GM21737 (cell line): ENCODE results near the gene CFAP57.

Source experiments
- ATAC-seq: cut with Tn5 transposase; IDR thresholded peaks from one replicate; pipeline ENCODE4 v1.9.1; 2021; ENCODE audit warnings: mild to moderate bottlenecking, moderate library complexity; ENCODE audit not compliant: unreplicated experiment

The CFAP57 gene

DNA sequence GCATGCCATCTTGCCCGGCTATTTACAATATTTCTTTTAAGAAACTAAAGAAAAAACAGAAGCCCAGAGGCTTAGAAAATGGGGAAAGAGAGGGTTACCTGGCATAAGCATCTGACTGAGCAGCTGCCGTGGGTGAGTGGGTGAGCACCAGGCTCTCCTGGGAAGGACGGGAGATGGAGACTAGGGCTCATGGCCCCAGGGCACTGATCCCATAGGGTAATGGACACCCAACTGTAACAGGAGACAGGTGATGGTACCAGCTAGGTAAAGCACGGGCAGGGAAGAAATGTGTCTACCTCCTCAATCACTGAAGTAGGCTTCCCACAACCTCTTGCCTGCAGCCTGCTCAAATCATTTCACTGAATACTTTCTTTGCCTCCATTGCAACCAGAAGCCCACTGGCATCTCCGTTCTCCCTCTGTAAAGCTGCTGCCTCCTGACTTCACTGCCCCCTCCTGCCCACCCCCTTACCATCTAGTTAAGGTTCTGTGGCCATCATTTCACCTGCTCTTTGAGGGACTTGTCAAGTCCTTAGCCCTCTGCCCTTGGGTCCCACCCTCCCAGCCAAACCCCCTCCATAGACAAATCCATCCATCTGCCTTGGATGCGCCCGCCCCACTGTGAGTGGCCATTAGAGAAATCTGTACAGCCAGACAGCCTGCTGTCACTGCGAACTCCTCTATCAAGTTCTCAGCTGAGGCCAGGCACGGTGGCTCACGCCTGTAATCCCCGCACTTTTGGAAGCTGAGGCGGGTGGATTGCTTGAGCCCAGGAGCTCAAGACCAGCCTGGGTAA lies 103.9 kb downstream of the CFAP57 start:
- ATAC-seq = no peak

DNA sequence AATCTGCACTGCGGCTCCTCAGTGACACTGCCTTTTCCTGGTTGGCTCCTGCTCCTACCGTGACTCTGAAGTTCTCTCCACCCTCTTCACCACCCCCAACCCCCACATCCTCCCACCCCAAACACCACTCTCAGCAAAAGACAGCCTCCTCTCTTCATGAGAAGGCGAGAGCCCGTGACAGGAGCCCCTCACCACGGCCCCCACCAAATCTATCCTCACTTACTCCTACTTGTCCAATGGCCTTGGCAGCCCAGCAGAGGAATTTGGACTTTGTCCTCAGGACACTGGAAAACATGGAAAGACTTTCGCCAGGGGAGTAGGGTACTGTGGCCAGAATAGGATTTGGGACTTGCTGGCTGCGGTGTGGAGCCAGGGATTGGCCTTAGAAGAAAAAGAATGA lies 104.5 kb downstream of the CFAP57 start:
- no peak for ATAC-seq

DNA sequence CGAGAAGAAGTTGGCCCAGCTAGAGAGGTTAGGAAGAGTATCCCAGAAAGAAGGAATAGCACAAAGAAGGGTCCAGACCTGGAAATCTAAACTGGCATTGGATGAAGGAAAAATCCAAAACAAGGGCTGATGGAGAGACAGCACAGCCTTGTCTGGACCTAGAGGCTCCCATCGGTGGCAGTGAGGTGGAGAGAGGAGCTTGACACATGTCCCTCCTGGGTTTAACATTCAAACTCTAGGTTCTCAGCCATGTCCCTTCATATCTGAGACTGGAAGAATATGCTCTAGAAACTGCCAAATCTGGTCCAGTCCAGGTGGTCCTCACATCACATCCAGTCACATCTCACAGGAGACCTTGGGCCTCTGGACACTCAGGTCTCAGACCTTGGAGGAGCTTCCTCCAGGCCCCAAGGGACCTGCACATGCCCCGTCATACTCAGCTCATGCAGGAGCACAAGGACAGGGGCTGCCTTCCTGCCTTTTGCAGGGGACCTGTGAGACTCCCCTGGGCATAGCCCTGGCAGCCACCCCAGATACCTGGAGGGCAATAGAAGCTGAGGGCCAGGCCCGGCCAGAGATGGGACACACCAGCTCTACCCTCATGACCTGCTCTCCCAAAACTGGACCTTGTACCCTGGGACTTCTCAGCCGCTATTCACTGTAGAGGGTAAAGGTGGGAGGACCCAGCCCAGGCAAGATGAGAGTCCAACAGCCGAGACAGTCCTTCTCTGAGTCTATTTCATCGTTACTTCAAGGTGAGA lies 105.2 kb downstream of the CFAP57 start:
- no peak for ATAC-seq

DNA sequence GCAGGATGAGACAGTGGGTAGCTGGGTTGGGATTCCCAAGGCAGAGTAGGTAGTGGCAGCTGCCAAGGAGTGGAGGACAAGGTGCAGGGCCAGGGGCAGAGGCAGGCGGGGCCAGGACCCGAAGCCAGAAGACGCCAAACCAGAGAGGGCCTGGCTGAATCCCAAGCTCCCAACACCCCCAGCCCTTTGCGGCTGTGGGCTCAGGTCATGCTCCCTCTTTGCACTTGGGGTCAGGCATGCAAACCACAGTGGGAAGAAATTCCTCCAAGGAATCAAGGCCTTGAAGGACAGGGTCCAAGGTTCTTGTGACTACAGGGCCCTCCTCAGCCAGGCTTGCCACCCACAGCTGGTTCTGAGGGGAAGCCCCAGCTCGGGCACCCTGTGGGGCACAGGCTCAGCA lies 107.0 kb downstream of the CFAP57 start:
- ATAC-seq = no peak

DNA sequence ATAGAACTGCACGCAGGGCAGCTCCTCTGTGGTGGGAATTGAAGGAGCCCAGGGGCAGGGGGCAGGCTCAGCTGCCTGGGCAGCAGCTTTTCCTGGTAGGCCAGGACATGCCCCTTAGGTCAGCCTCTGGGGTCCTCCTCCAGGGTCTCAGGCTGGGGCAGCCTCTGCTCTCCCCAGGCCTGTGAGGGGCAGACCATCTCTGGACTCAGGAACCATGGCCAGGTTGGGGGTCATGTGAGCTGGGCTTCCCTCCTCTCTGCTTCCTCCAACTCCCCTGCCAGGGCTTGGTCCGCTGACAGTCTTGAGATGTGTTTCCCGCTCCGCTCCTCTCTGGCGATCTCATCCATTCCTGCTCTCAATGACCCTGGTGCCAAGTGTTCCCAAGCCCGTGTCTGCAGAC lies 107.5 kb downstream of the CFAP57 start:
- ATAC-seq = no peak

DNA sequence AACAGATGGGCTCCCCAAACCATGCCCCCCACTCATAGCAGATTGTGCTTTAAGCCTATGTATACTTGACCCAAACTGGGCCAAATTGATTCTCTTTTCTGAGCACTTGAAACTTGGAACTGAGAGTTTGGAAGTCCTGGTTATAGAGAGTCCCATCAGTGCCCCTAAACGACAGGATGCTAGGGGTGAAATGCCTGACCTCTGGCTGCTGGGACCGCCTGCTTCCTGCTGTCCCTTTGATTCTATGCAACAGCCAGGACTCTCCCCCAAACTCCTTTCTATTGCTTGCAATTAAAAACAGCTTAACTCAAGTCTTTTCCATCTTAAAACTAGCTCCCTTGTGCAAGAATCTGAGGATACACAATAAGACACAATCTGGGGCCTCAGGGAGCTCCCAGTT lies 108.6 kb downstream of the CFAP57 start:
- no peak for ATAC-seq

DNA sequence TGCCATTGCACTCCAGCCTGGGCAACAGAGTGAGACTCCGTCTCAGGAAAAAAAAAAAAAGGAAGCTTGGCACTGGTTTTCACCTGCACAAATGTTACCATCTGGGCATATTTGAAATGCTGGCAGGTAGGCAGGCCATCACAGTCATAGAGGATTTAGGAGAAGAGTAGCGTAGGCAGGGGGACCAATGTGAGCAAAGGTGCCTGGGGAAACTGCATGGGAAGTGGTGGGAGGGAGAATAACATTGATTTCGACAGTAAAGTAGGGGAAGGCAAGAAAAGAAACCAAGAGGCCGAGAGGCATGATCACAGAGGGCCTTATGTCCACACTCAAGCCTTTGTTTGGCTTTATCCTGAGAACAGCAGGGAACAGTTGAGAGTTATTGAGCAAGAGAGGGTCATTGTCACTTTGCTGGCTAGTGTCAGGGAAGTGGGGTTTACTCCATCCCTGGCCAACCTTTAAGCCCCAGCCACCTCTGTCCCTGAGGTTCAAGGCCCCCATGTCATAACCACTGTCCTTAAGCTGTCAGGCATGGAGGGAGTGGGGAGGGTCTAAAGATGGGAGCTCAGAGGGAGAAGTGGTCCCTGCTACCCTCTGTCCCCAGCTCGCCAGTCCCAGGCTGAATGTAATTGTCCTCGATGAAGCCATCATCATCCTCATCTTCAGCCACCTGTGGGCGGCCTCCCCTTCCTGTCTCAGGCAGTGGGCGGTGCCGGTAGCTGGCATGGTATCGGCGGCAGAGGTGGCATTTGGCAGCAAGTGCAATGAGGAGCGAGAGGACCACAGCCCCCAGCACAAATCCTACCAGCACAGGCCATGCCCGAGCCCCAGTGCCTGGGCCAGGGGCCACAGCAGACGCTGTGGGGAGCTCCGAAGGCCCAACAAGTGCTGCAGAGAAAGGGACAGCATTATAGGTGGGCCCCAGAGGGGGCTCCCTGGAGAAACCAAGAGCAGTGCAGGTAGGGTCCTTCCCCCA lies 110.4 kb downstream of the CFAP57 start:
- no peak for ATAC-seq

DNA sequence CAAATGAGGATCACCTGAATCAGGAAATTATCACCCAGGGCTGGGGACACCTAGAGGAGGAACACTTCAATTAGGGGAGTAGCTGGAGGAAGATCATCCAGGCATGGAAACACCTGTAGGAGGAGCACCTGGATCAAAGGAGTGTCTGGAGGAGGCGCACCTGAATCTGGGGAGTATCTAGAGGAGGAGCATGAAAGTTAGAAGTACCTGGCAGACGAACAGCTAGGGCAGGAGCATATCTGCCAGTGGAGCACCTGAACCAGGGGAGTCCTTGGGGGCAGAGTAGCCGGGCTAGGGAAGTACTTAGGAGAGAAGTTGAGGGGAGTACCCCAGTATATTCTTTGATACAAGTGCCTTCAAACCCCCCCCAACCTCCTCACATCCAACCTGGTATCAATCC lies 111.9 kb downstream of the CFAP57 start:
- ATAC-seq = no peak

DNA sequence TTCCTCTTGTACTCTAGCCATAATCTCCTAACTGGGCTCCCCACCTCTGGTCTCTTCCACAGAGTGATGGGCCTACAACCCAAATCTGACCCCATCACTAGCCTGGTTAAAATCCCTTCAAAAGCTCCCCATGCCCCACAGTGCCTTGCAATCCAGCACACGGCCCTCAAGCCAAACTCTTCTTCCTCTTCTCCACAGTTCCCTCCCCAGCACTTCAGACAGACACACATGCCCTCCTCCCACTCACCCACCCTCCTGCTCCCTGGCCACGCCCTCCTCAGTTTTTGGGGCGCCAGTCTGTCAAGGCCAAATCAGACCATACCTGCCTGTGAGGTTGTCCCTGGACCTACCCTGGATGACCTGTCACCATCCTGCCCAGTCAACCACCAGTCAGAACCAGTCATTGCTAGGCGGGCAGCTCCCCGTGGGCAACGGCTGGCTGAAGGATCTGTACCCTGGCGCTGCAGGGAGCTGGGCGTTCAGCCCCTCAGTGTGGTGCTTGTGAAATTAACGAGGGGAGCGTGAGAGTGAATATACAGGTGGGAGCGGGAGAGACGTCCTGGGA lies 112.5 kb downstream of the CFAP57 start:
- ATAC-seq = no peak

DNA sequence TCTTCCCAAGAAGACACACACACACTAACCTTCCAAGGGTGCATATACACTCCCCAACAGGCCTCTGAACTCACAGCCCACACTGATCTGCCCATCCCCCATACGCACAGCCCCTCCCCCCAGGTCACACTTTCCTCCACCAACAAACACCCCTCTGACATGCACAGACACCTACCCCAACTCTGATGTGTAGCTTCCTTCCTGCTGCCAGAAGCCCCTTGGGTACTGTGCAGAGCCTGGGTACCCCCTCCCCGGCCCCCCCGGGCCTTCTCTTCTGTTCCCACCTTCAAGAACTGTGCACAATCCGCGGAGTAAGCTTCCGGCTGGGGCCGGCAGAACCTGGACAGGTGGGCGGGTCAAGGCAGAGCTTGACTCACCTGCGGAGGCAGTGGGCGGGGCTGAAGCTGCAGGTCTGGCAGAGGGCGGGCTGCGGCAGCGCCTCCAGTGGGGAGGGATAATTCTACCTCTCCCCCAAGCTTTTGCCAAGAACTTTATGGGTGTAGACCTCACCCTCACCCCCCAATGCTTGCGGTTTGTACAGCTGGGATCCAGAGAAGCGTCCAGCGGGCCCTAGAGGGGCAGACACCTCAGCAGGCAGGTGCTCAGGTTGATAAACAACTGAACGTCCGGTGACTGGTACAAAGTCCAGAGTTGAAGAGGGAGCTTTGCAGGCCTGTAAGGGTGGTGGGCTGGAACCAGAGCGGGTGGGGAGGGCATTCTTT lies 113.3 kb downstream of the CFAP57 start, which contains the start of gene C1orf210:
C1orf210 (minus strand) TSS at position 313 of the 722 bp plus-strand sequence. CDS start 2,311 bp downstream, outside the sequence.
- no peak for ATAC-seq

DNA sequence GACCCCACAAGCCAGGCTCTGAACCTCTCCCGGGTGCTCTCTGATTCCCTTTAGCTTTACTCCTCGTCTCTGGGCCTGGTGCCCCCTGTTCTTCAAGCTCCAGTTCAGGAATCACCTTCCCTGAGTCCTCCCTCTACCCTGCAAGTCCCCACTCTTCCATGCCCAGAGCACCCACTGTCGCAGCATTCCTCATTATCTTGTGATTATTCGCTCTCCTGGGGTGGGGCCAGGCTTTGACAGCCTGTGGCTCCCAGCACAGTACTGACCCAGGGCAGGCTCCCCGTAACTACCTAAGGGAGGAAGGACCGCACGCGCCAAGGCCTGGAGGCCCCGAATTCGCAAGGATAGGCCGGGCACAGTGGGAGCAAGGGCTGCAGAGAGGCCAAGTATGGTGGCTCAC lies 114.0 kb downstream of the CFAP57 start:
- no peak for ATAC-seq

DNA sequence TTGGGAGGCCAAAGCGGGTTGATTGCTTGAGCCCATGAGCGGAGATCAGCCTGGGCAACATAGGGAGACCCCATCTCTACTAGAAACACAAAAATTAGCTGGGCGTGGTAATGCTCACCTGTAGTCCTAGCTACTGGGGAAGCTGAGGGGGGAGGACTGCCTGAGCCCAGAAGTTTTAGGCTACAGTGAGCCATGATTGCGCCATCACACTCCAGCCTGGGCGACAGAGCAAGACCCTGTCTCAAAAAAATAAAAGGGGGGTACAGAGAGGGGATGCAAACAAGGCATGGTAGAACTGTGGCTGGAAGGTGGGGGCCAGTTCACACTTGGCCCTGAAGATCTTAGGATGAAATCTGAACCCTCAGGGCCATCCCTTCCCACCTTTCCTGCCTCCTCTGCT lies 114.4 kb downstream of the CFAP57 start:
- ATAC-seq = no peak

DNA sequence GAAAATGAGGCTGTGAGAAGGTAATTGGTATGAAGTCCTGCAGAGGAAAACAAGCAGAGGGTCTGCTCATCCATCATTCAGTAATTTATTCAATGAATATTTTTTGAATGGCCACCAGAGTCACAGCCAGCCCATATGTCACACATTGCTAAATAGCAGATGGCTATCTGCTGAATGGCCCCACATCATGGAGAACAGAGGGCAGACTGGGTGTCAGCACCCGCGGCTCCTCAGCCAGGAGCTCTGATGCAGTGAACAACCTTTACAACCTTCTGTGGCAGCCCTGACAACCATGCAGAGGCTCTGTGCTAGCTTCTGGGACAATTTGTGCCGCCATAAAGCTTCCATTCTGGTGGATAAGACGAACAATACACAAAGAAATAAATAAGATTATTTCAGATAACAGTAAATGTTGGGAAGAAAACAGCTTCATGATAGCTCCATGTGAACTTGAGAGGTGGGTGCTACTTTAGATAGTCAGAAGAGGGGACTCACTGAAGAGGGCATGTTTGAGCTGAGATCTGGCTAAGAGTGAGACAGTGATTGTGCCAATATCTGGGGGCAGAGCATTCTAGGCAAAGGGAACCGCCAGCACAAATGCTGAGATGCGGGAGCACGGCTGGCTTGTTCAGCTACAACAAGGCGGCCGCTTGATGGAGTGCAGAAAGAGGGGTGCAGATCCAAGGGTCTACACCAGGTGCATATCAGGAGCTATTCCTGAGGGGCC lies 116.1 kb downstream of the CFAP57 start:
- ATAC-seq = no peak

DNA sequence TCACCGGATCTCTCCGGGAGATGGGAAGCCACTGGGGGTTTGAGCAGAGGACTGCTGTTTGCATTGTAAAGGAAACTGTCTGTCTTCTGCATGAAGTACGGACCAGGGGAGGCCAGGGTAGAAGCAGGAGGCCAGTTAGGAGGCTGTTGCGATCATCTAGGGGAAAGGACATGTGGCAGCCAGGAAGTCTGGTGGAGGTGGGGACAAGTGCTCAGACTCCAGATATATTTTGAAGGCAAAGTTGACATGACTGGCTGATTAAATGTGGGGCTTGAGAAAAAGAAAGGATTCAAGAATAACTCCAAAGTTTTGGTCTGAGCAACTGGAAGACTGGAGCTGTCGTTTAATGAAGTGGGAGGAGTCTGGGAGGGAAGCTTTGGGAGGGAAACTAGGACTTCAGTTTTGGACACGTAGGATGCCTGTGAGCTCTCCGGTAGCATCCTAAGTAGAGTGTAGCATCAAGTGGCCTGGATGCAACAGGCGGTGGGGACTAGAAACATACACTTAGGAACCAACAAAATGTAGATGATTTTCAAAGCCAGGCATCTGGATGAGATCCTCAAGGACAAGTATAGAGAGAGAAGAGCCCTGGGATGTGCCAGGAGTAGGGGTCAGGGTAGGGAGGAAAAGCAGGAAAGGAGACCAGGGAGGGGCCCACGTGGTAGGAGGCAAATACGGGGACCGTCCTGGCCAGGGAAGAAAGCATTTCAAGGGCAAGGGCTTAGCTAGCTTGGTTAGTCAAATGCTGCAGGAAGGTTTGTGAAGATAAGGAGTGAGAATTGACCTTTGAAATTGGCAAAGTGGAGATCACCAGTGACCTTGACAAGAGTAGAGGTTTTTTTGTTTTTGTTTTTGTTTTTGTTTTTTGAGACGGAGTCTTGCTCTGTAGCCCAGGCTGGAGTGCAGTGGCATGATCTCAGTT lies 116.9 kb downstream of the CFAP57 start:
- no peak for ATAC-seq

DNA sequence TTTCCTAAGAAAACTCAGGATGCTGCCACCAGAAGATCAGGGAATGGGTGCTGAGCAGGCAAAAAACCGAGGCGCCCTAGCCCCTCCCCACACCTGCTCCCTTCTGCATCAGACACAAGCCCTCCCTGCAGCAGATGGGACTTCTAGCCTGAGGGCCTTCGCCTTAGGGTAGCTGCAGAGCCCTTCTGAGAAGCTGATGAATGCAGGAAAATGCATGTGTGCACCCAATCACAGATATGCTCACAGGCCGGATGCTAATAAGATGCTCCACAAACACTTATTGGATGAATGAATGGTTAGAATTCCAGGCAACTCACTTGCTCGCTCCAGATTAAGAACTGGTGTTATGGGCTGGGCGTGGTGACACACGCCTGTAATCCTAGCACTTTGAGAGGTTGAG lies 120.1 kb downstream of the CFAP57 start:
- ATAC-seq = no peak

DNA sequence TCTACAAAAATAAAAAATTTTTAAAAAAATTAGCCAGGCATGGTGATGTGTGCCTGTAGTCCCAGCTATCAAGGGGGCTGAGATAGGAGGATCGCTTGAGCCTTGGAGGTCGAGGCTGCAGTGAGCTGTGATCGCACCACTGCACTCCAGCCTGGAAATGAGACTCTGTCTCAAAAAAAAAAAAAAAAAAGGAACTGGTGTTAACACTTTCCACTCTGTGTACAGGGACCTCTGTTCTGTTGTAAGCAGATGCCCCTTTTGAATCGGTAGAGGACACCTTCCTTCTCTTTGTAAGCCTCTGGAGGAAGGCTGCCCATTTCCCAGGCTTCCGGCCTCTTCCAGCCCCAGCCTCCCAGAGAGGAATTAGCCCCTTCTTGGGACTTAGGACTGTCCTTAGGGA lies 120.5 kb downstream of the CFAP57 start:
- ATAC-seq = no peak

DNA sequence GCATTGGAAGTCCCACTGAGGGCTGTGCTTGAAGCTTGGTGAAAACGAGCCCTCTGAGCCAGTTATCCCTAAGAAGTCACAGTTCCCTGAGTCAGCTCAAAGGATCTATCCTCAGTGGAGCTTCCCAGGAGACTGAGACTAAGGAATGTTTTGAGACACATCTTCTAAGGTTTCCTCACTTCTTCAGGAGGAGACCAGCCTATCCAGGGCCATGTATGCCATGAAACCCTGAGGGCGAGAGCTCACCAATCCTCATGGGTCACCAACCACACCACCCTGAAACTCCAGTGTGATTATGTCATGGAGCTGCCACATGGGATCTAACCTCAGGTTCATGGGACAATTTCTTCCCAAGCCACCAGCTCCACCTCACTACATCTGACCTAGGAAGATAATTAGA lies 121.0 kb downstream of the CFAP57 start:
- ATAC-seq = no peak
